GM19328 (cell line): ENCODE results near the gene HTR3C.
"Not testable (repeated sequence)": the region's sequence is repeated elsewhere in the genome, so short reads cannot be mapped to it uniquely, and the experiment has no call there.

Experiments
- ATAC-seq: cut with Tn5 transposase; IDR thresholded peaks from one replicate; pipeline ENCODE4 v1.9.1; 2021; ENCODE audit warnings: mild to moderate bottlenecking, moderate library complexity; ENCODE audit not compliant: unreplicated experiment

Gene HTR3C

DNA sequence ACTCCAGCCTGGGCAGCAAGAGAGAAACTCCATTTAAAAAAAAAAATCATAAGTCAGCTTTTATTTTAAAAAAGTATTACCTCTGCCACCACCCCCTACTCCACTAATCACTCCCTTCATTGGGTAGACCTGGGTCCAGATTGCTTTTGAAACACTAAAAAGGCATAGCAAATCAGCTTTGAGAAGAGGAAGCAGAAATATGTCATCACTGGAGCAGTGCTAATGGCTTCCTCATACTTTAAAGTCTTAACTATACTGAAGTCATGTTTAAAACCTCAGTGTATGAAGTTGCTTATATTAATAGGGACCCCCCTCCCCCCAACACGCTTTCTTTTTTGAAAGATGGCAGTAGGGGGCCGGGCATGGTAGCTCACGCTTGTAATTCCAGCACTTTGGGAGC is 22.3 kb upstream of the HTR3C start:
- ATAC-seq: no peak

DNA sequence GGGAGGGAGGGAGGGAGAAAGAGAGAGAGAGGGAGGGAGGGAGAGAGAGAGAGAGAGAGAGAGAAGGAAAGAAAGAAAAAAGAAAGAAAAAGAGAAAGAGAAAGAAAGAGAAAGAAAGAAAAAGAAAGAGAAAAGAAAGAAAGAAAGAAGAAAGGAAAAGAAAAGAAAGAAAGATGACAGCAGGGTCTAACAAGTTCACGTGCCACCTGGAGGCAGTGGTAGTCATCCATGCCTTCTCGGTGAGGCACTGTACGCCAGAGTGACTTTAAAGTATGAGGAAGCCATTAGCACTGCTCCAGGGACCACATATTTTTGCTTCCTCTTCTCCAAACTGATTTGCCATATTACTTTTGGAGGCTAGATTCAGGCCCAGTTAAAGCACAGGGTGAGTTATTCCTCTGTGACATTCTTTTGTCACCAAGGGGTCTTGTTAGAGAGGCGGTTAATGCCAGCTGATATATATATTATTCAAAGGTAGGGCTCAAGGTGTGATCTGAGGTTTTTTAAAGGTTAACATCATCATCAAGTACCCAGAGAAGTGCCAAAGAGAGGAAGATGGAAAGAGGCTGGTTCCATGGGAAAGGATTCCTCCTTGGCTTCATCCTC is 21.6 kb upstream of the HTR3C start, which contains the start of gene HTR3D:
Gene HTR3D (plus strand): TSS at position 556 of the 606 bp plus-strand sequence. CDS start 0 bp downstream, at position 556.
- ATAC-seq: no peak

DNA sequence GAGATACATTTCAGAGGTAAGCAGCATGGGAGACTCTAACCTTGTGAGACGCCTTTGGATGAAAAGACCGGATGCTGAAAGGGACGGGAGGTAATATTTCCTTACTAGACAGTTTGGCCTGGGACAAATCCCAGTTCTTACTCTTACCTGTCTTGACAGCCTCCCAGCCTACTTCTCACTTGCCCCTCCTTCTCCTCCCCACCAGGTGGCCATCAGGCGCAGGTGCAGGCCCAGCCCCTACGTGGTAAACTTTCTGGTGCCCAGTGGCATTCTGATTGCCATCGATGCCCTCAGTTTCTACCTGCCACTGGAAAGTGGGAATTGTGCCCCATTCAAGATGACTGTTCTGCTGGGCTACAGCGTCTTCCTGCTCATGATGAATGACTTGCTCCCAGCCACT is 15.0 kb upstream of the HTR3C start:
- ATAC-seq: no peak

DNA sequence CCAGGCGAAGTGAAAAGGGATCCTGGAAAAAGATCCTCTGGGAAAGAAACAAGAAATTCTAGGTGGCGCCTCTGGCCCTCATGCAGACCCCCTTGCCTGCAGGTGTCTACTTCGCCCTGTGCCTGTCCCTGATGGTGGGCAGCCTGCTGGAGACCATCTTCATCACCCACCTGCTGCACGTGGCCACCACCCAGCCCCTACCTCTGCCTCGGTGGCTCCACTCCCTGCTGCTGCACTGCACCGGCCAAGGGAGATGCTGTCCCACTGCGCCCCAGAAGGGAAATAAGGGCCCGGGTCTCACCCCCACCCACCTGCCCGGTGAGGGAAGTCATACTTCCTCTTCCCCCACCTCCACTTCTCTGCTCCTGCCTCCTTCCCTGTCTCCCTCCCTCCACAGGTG is 14.5 kb upstream of the HTR3C start:
- not testable (repeated sequence) for ATAC-seq

- no peak for ATAC-seq
These were observed 13.4 kb upstream of the HTR3C start for GRCh38 chr3:184039414-184039813.

GRCh38 chr3:184040010-184040409 is 12.8 kb upstream of the HTR3C start:
- no peak for ATAC-seq

DNA sequence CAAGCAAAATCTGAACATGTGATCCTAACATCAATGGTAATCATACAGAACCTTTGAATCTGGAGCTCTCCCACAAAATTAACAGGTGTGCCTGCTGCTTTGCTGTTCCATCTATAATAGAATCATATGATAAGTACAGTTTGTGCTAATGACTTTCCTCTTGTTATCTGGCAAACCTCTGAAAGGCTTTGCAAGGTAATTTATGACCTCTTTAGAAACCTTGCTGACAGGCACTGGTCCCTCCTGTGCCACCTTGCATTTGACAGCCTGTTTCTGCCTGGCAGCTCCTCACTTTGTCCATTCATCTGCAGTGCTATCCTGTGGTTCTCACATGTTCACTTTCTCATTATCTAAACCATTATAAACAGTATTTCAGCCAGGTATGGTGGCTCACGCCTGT is 10.2 kb upstream of the HTR3C start:
- no peak for ATAC-seq

GRCh38 chr3:184045995-184046394 is 6.9 kb upstream of the HTR3C start:
- no peak for ATAC-seq

GRCh38 chr3:184050217-184050847 is 2.5 kb upstream of the HTR3C start:
- ATAC-seq: no peak

DNA sequence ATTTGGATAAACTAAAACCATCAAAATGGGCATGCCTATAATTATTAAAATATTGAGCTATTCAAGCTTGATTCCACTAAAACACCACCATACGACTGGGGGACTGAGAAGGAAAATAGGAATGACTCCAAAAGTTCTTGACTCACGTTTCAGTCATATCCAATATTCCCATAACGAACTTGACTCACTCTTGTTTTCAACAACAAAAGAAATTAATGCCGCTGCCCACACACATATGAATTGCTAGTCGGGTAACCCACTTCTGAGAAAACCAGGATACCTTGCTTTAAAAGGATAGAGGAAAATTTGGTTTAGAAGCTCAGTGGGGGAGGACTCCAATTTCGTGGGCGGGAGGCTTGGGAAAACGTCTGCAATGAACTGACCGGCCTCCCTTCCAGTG is 5.2 kb downstream of the HTR3C start:
- ATAC-seq: no peak

- no peak for ATAC-seq
These were observed 6.6 kb downstream of the HTR3C start for GRCh38 chr3:184059424-184059823.

- ATAC-seq: no peak
These were observed 9.8 kb downstream of the HTR3C start for GRCh38 chr3:184062637-184063036.

GRCh38 chr3:184066211-184066610 is 13.4 kb downstream of the HTR3C start:
- ATAC-seq: no peak

DNA sequence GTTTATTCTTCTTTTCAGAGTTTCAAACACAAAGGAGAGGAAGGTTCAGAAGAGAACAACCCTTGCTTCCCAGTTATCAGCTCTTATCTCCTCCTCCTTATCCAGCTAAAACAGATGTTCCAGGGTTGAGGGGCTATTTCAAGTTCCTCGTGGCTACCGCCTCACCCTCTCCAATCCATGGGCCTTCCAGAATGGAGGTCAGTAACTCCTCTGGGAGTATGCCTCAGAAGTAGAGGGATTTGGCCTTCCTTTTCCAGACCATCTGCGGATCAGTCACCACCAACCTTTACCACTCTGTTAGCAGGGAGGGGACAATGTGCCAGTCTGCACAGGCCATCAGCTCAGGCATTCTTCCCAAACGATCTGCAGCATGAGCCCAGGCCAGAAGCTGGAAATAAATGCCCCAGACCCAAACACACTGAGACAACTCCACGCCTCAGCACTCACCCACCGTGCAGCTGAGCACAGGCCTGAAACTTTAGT is 14.8 kb downstream of the HTR3C start:
- no peak for ATAC-seq

GRCh38 chr3:184068344-184068743 is 15.5 kb downstream of the HTR3C start:
- no peak for ATAC-seq

- not testable (repeated sequence) for ATAC-seq
These were observed 18.3 kb downstream of the HTR3C start for GRCh38 chr3:184071142-184071541.

DNA sequence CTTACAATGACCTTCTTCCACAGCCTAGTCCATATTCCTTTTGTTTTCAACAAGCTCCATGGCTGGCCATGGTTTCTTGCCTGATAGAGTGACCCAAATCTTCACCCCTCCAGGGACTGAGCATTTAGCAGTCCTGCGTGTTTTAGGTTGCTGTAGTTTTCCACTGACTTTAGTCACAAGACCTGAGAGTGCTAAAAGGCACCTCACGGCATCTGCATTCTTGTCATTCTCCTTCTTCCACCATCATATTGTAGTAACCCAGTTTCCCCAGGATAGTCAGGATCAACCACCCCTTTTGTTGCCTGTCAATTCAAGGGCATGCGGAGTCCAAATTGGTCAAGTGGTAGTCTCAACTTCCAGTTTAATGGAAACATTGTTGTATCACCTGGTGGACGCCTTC is 20.8 kb downstream of the HTR3C start:
- no peak for ATAC-seq

DNA sequence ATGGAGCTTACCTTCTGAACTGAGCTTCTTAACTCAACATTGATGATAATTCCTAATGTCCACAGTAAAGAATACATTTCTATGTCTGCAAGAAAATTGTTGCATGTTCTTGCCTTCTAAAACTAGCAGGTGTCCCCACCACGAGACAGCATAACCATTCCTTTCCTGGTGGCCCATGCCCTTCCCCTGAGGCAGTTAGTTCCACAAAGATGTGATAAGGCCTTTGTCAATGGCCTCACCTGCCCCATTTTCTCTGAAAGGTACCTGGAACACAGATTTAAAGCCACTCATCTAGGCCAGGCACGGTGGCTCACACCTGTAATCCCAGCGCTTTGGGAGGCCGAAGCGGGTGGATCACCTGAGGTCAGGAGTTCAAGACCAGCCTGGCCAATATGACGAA is 23.1 kb downstream of the HTR3C start:
- no peak for ATAC-seq

DNA sequence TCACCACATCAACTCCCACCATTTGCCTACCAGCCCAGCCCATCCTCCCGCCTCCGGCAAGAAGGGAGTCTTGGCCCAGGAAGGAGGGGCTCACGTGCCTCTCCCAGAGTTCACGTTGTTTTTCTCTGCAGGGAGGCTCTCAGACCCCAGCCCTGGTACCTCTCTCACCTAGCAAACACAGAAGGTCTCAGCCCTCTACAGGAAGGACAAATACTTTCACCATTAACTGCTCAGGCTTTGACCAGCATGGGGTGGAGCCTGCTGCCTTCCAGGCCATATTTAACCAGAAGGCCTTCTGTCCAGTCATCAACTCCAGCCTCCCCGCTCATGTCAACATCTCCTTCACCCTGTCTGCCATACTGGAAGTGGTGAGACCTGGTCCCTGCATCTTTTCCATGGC is 25.0 kb downstream of the HTR3C start:
- no peak for ATAC-seq

GRCh38 chr3:184078851-184079250 is 26.0 kb downstream of the HTR3C start:
- no peak for ATAC-seq

GRCh38 chr3:184081116-184081830 is 28.4 kb downstream of the HTR3C start:
- ATAC-seq: no peak

- ATAC-seq: no peak
These were observed 29.2 kb downstream of the HTR3C start for GRCh38 chr3:184082034-184082433.
